Gastroesophageal sphincter (tissue), 3 donors: ENCODE measurements around the gene CENPN.

Experiments used
- CTCF ChIP-seq, 4 experiments: fragments of 200-600 bp in 2 of 4; fragments of 450-650 bp in 2 of 4; sonication (generic) in 1 of 4; IDR thresholded peaks; one replicate each; pipeline ENCODE4 v1.5.1; 2017 to 2019; ENCODE audit warnings: antibody characterized with exemption in 4 of 4, mild to moderate bottlenecking in 2 of 4, moderate library complexity in 2 of 4
- EP300 ChIP-seq: sonication (generic); formaldehyde crosslinking; IDR thresholded peaks from one replicate; pipeline ENCODE4 v1.6.1; 2017; ENCODE audit warnings: antibody characterized with exemption, mild to moderate bottlenecking
- POLR2A ChIP-seq, 2 donors: fragments of 450-650 bp; IDR thresholded peaks; one replicate each; pipeline ENCODE4 v1.6.1; 2017; ENCODE audit warnings: antibody characterized with exemption in 2 of 2, mild to moderate bottlenecking in 2 of 2, moderate library complexity in 1 of 2
- POLR2AphosphoS5 ChIP-seq: sonication (generic); formaldehyde crosslinking; IDR thresholded peaks from one replicate; pipeline ENCODE4 v1.6.1; 2017; ENCODE audit warnings: antibody characterized with exemption

- no peak for TF ChIP-seq CTCF (IDR thresholded peaks at IDR 0.05)
- TF ChIP-seq POLR2A (IDR thresholded peaks at IDR 0.05), result no peak
- no peak for TF ChIP-seq POLR2AphosphoS5
- TF ChIP-seq EP300, result no peak
Observed at GRCh38 chr16:81041696-81042095, 34.7 kb downstream of the CENPN start.
